K562 (cell line): ENCODE measurements around the gene DIPK1B. TPM values are rescaled to one million over a fixed set of nuclear protein-coding genes. Genes with fewer than 3 reads are reported as not detected.

ENCODE experiments used
- ATAC-seq: fragments of 200-7000 bp; cut with Tn5 transposase; 3 replicates; pipeline ENCODE4 v1.9.1; 2020; ENCODE audit warnings: moderate library complexity
- BruUV-seq: library from RNA; stranded (reverse); fragments of 400-500 nt; replicated peaks from 2 replicates; lab custom pipeline; 2021; lab: Mats Ljungman, UMichigan
- CTCF ChIA-PET: fragments of 300-600 bp; formaldehyde crosslinking; extraction: SDS; loops from one replicate; lab custom pipeline; 2021; ENCODE audit warnings: low intra/inter-chr PET ratio; lab: Yijun Ruan, JAX
- POLR2A ChIA-PET: fragments of 300-600, 350-650 bp; sonication (Branson Sonifier 250); formaldehyde crosslinking; extraction: SDS; loops from one replicate; lab custom pipeline; 2021; ENCODE audit warnings: antibody characterized with exemption, inconsistent platforms; lab: Yijun Ruan, JAX
- DNase-seq, 4 experiments: peaks; one replicate each; pipeline versions ENCODE4 v3.0.0 to v3.0.0-alpha.2; 2011 to 2018; ENCODE audit warnings: low spot score in 3 of 4, mixed read lengths in 3 of 4; ENCODE audit errors: extremely low read depth in 1 of 4
- FAIRE-seq: peaks from 2 replicates; lab custom pipeline; 2011; peaks lifted over from hg19 to GRCh38; lab: Jason Lieb, UNC
- H2AFZ ChIP-seq: 2 replicates; pipeline ENCODE4 v1.6.0; 2011; ENCODE audit warnings: low read depth, low read length, control low read depth, inconsistent platforms
- H3K27ac ChIP-seq: fragments of 200-600 bp; 3 replicates; pipeline ENCODE4 v1.8.0; 2011; ENCODE audit warnings: low read depth, mild to moderate bottlenecking, control low read depth, inconsistent platforms, low read length, moderate library complexity, mixed read lengths; ENCODE audit errors: extremely low read depth
- H3K27me3 ChIP-seq, 2 experiments: fragments of 300-600 bp in 1 of 2; 2 replicates in 1 of 2; 3 replicates in 1 of 2; pipeline versions ENCODE4 v1.6.0 to v1.8.0; 2011; ENCODE audit warnings: inconsistent platforms in 2 of 2, low read length in 2 of 2, mild to moderate bottlenecking in 1 of 2, mixed read lengths in 1 of 2, moderate library complexity in 1 of 2; ENCODE audit not compliant: control insufficient read depth in 2 of 2, insufficient read depth in 2 of 2
- H3K36me3 ChIP-seq: fragments of 300-600 bp; 3 replicates; pipeline ENCODE4 v1.8.0; 2011; ENCODE audit warnings: mild to moderate bottlenecking, low read length, inconsistent platforms; ENCODE audit not compliant: control insufficient read depth, insufficient read depth
- H3K4me1 ChIP-seq, 2 experiments: fragments of 200-600 bp in 1 of 2; replicated peaks in 1 of 2; 2 replicates in 1 of 2; 3 replicates in 1 of 2; pipeline versions ENCODE4 v1.5.1 to v1.8.0; 2011; ENCODE audit warnings: inconsistent platforms in 2 of 2, low read length in 2 of 2, mild to moderate bottlenecking in 1 of 2, mixed read lengths in 1 of 2, moderate library complexity in 1 of 2; ENCODE audit not compliant: control insufficient read depth in 2 of 2, insufficient read depth in 2 of 2
- H3K4me2 ChIP-seq: 2 replicates; pipeline ENCODE4 v1.6.1; 2011; ENCODE audit warnings: low read length, control low read depth, inconsistent platforms, mixed read lengths; ENCODE audit not compliant: insufficient read depth
- H3K4me3 ChIP-seq: fragments of 200-600 bp; sonication (generic), shearing (Covaris generic); 2 replicates; pipeline ENCODE4 v1.5.1; 2016; ENCODE audit warnings: control low read depth, inconsistent platforms
- H3K79me2 ChIP-seq: fragments of 200-600 bp; 3 replicates; pipeline ENCODE4 v1.8.0; 2011; ENCODE audit warnings: low read length, inconsistent platforms; ENCODE audit not compliant: control insufficient read depth, insufficient read depth
- H3K9ac ChIP-seq, 2 experiments: 2 replicates each; pipeline versions ENCODE4 v1.6.0 to v1.6.1; 2011; ENCODE audit warnings: low read depth in 2 of 2, low read length in 2 of 2, control low read depth in 1 of 2, inconsistent platforms in 1 of 2, mild to moderate bottlenecking in 1 of 2, mixed read lengths in 1 of 2; ENCODE audit not compliant: insufficient read depth in 1 of 2
- H3K9me1 ChIP-seq: one replicate; pipeline ENCODE4 v1.6.0; 2011; ENCODE audit warnings: inconsistent platforms, mild to moderate bottlenecking, low read length, moderate library complexity; ENCODE audit not compliant: control insufficient read depth, insufficient read depth
- H3K9me3 ChIP-seq: replicated peaks from 2 replicates; pipeline ENCODE4 v1.5.1; 2011; ENCODE audit warnings: low read depth, low read length, inconsistent platforms; ENCODE audit not compliant: control insufficient read depth, insufficient read depth
- H4K20me1 ChIP-seq: replicated peaks from 2 replicates; pipeline ENCODE4 v1.6.1; 2011; ENCODE audit warnings: low read length, inconsistent platforms, mixed read lengths; ENCODE audit not compliant: control insufficient read depth, insufficient read depth
- RBM34 ChIP-seq: fragments of 200-400 bp; formaldehyde crosslinking; IDR thresholded peaks from 2 replicates; pipeline ENCODE4 v1.6.1; 2018; ENCODE audit warnings: low read length, borderline replicate concordance; ENCODE audit not compliant: insufficient read depth
- SNIP1 ChIP-seq: fragments of 450-650 bp; IDR thresholded peaks from 2 replicates; pipeline ENCODE4 v1.7.1; 2017; ENCODE audit warnings: low read depth, mild to moderate bottlenecking
- SOX6 ChIP-seq: fragments of 450-650 bp; IDR thresholded peaks from 2 replicates; pipeline ENCODE4 v1.6.1; 2014; ENCODE audit warnings: mild to moderate bottlenecking
- TOE1 ChIP-seq, 2 experiments: fragments of 450-650 bp in 1 of 2; sonication (generic) in 1 of 2; formaldehyde crosslinking in 1 of 2; IDR thresholded peaks; 2 replicates each; pipeline versions ENCODE4 v1.7.1 to v1.8.0; 2016 to 2022; ENCODE audit warnings: borderline replicate concordance in 2 of 2, mild to moderate bottlenecking in 2 of 2, antibody characterized with exemption in 1 of 2, inconsistent platforms in 1 of 2, low read depth in 1 of 2, missing genetic modification reagents in 1 of 2, moderate library complexity in 1 of 2
- ZNF589 ChIP-seq: fragments of 200-800 bp; sonication (Bioruptor generic); IDR thresholded peaks from 2 replicates; pipeline ENCODE4 v1.6.1; 2016; ENCODE audit warnings: low read depth, missing genetic modification characterization, missing compliant biosample characterization
- WGBS: fragments of 100-300 bp; shearing (Covaris generic); methylation state at CpG from one replicate; pipeline ENCODE4 v1.1.6; 2016; ENCODE audit warnings: low coverage, mixed read lengths; ENCODE audit not compliant: insufficient coverage; ENCODE audit errors: missing lambda C conversion rate; 5-methylcytosine and 5-hydroxymethylcytosine counted together
- in situ Hi-C: fragments of 300-500 bp; cut with MboI; formaldehyde crosslinking; loops from 4 replicates; pipeline ENCODE4 v1.15.0; 2018; ENCODE audit warnings: inconsistent platforms, mixed read lengths
- intact Hi-C: fragments of 100-400 bp; cut with micrococcal nuclease; formaldehyde crosslinking; loops from 2 replicates; pipeline ENCODE4 v1.14.2; 2022
- polyA plus RNA-seq, 8 experiments: library from polyadenylated mRNA; depleted of rRNA in 4 of 8; stranded (reverse) in 5 of 8; unstranded in 3 of 8; fragments of >200 nt; fragmentation: Nextera tagmentation in 2 of 8; fragmentation: Illumina TruSeq in 1 of 8; extraction: Ambion mirVana in 2 of 8; extraction: Trizol in 1 of 8; gene quantifications; 2 replicates each; pipeline versions ENCODE4 v1.2.1 to v1.2.3, GENCODE V29; 2011 to 2014; ENCODE audit warnings: inconsistent platforms in 1 of 8, missing spikeins in 1 of 8
- total RNA-seq, 7 experiments: library from RNA; depleted of rRNA in 6 of 7; stranded (reverse); fragments of >200 nt in 6 of 7; fragmentation: Illumina TruSeq in 2 of 7; extraction: Trizol in 2 of 7; gene quantifications; 2 replicates each; pipeline versions ENCODE4 v1.2.1 to v1.2.3, GENCODE V29; 2011 to 2021; ENCODE audit warnings: low replicate concordance in 1 of 7
- TF ChIP-seq, protein P1 (sequence below), 2 experiments: IDR thresholded peaks; 2 replicates each; pipeline ENCODE4 v1.6.1; 2012; ENCODE audit warnings: improper control_type of control experiment in 2 of 2, low read depth in 2 of 2, low read length in 2 of 2, borderline replicate concordance in 1 of 2
- TF ChIP-seq, protein P2 (sequence below): fragments of 450-650 bp; IDR thresholded peaks from 2 replicates; pipeline ENCODE4 v1.6.1; 2016; ENCODE audit warnings: mild to moderate bottlenecking
- TF ChIP-seq, protein P3 (sequence below), 2 experiments: fragments of 450-650 bp in 1 of 2; IDR thresholded peaks; 2 replicates each; pipeline ENCODE4 v1.6.1; 2011 to 2017; ENCODE audit warnings: low read depth in 2 of 2, antibody characterized with exemption in 1 of 2, borderline replicate concordance in 1 of 2, low read length in 1 of 2, mild to moderate bottlenecking in 1 of 2, mixed read lengths in 1 of 2; ENCODE audit not compliant: control insufficient read depth in 1 of 2
- TF ChIP-seq, protein P4 (sequence below): sonication (generic); formaldehyde crosslinking; IDR thresholded peaks from 2 replicates; pipeline ENCODE4 v1.8.0; 2022; ENCODE audit warnings: missing genetic modification reagents, mild to moderate bottlenecking, moderate library complexity, borderline replicate concordance

Gene DIPK1B
- total and polyA plus RNA-seq, 9 of the 15 experiments (the other 6 are each of a cell fraction or from before 2014, with no cell fraction given) = 0.08 to 22.3 (median 5.9) TPM

DNA sequence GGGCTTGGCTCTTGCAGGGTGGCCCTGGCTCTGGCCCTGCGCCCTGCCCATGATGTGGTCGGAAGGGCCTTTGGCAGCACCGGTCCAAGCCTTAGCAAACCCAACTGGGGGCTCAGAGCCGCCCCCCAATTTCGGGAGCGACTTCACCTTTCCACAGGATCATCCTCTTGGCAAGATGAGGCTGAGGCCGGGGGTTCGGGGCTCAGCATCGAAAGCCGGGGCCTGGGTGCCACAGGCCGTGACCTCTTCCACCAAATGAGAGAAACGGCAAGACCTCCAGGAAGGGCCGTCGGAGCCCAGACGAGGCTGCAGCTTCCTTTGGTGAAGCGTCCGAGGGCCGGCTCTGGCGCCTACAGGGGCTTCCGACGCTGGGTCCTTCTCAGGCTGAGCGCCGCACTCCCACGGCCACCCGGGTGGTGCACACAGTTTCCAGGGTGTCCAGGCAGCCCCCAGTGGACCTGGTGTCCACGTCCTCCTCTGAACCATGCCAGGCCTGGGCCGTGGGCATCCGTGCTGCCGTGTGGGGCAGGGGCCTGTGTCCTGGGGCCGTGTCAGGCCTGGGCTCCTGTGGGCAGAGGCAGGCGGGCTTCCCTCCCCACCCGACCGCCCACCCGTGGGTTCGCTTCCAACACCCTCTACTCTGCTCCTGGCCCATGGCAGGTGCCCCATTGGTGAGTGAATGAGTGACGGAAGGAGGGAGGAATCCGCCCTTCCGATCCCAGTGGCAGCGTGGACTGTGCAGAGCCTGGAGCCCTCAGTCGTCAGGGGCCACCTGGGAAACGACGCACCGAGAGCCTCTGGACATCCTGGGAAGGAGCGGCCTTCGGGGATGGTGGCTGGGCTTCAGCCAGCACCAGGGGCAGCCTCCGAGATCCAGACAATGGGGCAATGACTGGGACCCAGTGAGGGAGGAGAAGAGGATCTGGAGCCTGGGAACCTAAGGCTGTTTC, 19.9 kb upstream of the DIPK1B start:
- in situ Hi-C loops (no loop called here), intact Hi-C loops (loop anchor here (5.0 kb wide), 2 partner anchors 45 to 205 kb away; no protein-coding TSS in a partner anchor)
- Histone ChIP-seq H3K9ac (peak overlapping the region in 1 of 2 experiments; percentile 53; a peak in 1 of 4 replicates), H3K27me3 (no peaks in the 10 kb centered on the region), H3K4me1 (peaks cover 9 to 82% of the 10 kb centered on the region in 2 experiments; a peak in 4 of 5 replicates), H3K27ac (no peak overlapping the region), H3K9me1 (no peaks in the 10 kb centered on the region), H3K9me3 (no peaks in the 10 kb centered on the region), H2AFZ (no peak overlapping the region), H3K4me3 (no peak overlapping the region), H4K20me1 (no peaks in the 10 kb centered on the region), H3K36me3 (no peaks in the 10 kb centered on the region), H3K4me2 (no peak overlapping the region), H3K79me2 (no peaks in the 10 kb centered on the region)
- ATAC-seq = no peak
- no peak for DNase-seq
- CTCF ChIA-PET = no interaction called here
- 79% methylated on average over 38 of the region's 46 CpGs for WGBS
- FAIRE-seq = no peak
- POLR2A ChIA-PET = interaction anchor here (0.7 to 1.9 kb wide), 2 partner anchors 28 to 31 kb away, joined by 3 to 5 read pairs; no protein-coding TSS in a partner anchor
- no TSS peak for BruUV-seq
- TF ChIP-seq ZNF589 (no peak), SNIP1 (no peak), TOE1 (IDR thresholded peaks at IDR 0.05; ENCODE audit: borderline replicate concordance) (no peak), TOE1 (CRISPR knock-in tag; IDR thresholded peaks at IDR 0.05; ENCODE audit: borderline replicate concordance, low read depth) (no peak), SOX6 (no peak), RBM34 (no peak)
- TF ChIP-seq, protein P1, sequence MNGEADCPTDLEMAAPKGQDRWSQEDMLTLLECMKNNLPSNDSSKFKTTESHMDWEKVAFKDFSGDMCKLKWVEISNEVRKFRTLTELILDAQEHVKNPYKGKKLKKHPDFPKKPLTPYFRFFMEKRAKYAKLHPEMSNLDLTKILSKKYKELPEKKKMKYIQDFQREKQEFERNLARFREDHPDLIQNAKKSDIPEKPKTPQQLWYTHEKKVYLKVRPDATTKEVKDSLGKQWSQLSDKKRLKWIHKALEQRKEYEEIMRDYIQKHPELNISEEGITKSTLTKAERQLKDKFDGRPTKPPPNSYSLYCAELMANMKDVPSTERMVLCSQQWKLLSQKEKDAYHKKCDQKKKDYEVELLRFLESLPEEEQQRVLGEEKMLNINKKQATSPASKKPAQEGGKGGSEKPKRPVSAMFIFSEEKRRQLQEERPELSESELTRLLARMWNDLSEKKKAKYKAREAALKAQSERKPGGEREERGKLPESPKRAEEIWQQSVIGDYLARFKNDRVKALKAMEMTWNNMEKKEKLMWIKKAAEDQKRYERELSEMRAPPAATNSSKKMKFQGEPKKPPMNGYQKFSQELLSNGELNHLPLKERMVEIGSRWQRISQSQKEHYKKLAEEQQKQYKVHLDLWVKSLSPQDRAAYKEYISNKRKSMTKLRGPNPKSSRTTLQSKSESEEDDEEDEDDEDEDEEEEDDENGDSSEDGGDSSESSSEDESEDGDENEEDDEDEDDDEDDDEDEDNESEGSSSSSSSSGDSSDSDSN (IDR thresholded peaks at IDR 0.05; ENCODE audit: borderline replicate concordance in 1 of 2, low read depth in 2 of 2, low read length in 2 of 2) = no peak
- TF ChIP-seq, protein P2, sequence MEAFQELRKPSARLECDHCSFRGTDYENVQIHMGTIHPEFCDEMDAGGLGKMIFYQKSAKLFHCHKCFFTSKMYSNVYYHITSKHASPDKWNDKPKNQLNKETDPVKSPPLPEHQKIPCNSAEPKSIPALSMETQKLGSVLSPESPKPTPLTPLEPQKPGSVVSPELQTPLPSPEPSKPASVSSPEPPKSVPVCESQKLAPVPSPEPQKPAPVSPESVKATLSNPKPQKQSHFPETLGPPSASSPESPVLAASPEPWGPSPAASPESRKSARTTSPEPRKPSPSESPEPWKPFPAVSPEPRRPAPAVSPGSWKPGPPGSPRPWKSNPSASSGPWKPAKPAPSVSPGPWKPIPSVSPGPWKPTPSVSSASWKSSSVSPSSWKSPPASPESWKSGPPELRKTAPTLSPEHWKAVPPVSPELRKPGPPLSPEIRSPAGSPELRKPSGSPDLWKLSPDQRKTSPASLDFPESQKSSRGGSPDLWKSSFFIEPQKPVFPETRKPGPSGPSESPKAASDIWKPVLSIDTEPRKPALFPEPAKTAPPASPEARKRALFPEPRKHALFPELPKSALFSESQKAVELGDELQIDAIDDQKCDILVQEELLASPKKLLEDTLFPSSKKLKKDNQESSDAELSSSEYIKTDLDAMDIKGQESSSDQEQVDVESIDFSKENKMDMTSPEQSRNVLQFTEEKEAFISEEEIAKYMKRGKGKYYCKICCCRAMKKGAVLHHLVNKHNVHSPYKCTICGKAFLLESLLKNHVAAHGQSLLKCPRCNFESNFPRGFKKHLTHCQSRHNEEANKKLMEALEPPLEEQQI = no peak
- TF ChIP-seq, protein P3, sequence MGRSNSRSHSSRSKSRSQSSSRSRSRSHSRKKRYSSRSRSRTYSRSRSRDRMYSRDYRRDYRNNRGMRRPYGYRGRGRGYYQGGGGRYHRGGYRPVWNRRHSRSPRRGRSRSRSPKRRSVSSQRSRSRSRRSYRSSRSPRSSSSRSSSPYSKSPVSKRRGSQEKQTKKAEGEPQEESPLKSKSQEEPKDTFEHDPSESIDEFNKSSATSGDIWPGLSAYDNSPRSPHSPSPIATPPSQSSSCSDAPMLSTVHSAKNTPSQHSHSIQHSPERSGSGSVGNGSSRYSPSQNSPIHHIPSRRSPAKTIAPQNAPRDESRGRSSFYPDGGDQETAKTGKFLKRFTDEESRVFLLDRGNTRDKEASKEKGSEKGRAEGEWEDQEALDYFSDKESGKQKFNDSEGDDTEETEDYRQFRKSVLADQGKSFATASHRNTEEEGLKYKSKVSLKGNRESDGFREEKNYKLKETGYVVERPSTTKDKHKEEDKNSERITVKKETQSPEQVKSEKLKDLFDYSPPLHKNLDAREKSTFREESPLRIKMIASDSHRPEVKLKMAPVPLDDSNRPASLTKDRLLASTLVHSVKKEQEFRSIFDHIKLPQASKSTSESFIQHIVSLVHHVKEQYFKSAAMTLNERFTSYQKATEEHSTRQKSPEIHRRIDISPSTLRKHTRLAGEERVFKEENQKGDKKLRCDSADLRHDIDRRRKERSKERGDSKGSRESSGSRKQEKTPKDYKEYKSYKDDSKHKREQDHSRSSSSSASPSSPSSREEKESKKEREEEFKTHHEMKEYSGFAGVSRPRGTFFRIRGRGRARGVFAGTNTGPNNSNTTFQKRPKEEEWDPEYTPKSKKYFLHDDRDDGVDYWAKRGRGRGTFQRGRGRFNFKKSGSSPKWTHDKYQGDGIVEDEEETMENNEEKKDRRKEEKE (IDR thresholded peaks at IDR 0.05; ENCODE audit: borderline replicate concordance in 1 of 2, control insufficient read depth in 1 of 2, low read depth in 2 of 2, low read length in 1 of 2) = no peak
- TF ChIP-seq, protein P4, sequence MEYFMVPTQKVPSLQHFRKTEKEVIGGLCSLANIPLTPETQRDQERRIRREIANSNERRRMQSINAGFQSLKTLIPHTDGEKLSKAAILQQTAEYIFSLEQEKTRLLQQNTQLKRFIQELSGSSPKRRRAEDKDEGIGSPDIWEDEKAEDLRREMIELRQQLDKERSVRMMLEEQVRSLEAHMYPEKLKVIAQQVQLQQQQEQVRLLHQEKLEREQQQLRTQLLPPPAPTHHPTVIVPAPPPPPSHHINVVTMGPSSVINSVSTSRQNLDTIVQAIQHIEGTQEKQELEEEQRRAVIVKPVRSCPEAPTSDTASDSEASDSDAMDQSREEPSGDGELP (CRISPR knock-in tag) = no peak
